IMR-90 (cell line): ENCODE measurements around the gene FAM20C.

Experiments used
- BHLHE40 ChIP-seq: fragments of 150-350 bp; IDR thresholded peaks from 2 replicates; pipeline ENCODE4 v1.6.1; 2016; ENCODE audit warnings: mild to moderate bottlenecking, low read depth, low read length
- CEBPB ChIP-seq: IDR thresholded peaks from 2 replicates; pipeline ENCODE4 v1.6.1; 2012; ENCODE audit warnings: low read depth, low read length, improper control_type of control experiment
- CTCF ChIP-seq: conservative IDR thresholded peaks from 2 replicates; pipeline ENCODE4 v1.5.1; 2012; ENCODE audit warnings: mild to moderate bottlenecking, low read depth, low read length, improper control_type of control experiment
- FOS ChIP-seq: fragments of 150-350 bp; IDR thresholded peaks from 2 replicates; pipeline ENCODE4 v1.6.1; 2016; ENCODE audit warnings: low read depth, low read length
- MXI1 ChIP-seq: IDR thresholded peaks from 2 replicates; pipeline ENCODE4 v1.6.1; 2012; ENCODE audit warnings: low read depth, mild to moderate bottlenecking, low read length, moderate library complexity, borderline replicate concordance
- POLR2A ChIP-seq: IDR thresholded peaks from 2 replicates; pipeline ENCODE4 v1.6.1; 2012; ENCODE audit warnings: mild to moderate bottlenecking, low read depth, low read length
- RAD21 ChIP-seq: IDR thresholded peaks from 2 replicates; pipeline ENCODE4 v1.6.1; 2012; ENCODE audit warnings: low read length, improper control_type of control experiment

- TF ChIP-seq CTCF (no peak), MXI1 (no peak), POLR2A (no peak), RAD21 (no peak), FOS (no peak), BHLHE40 (no peak), CEBPB (no peak)
Measured at GRCh38 chr7:303425-303824, 111.1 kb downstream of the FAM20C start.
